ENCODE measurements around the gene C17orf75.

The C17orf75 gene

GRCh38 chr17:32281011-32281451, 60.9 kb downstream of the C17orf75 start:
- DNase-seq (ENCODE audit: low read depth, low spot score), result no peak
- no peak overlapping the region for H3K27ac ChIP-seq

GRCh38 chr17:32279891-32280716, 61.9 kb downstream of the C17orf75 start:
- DNase-seq (ENCODE audit: low read depth, low spot score), result no peak
- no peak overlapping the region for H3K27ac ChIP-seq

- no peak for DNase-seq (ENCODE audit: low read depth, low spot score)
- H3K27ac ChIP-seq, result no peak overlapping the region
Observed at GRCh38 chr17:32278815-32279214, 63.2 kb downstream of the C17orf75 start.

Data from epithelial cell of prostate (primary cell).